Endothelial cell (in vitro differentiated cells): ENCODE measurements around the gene TAS2R42. TPM values are rescaled to one million over a fixed set of nuclear protein-coding genes. Genes with fewer than 3 reads are reported as not detected.

Source experiments
- DNase-seq: peaks from one replicate; pipeline ENCODE4 v3.0.0; 2021; ENCODE audit warnings: low spot score
- H3K27ac Mint-ChIP-seq: one replicate; pipeline ENCODE4 v1.8.0; 2021; ENCODE audit warnings: mixed read lengths, inconsistent platforms; ENCODE audit not compliant: unreplicated experiment
- H3K27me3 Mint-ChIP-seq: one replicate; pipeline ENCODE4 v1.8.0; 2021; ENCODE audit warnings: mild to moderate bottlenecking, moderate library complexity, mixed read lengths, inconsistent platforms; ENCODE audit not compliant: unreplicated experiment
- H3K36me3 Mint-ChIP-seq: one replicate; pipeline ENCODE4 v1.8.0; 2021; ENCODE audit warnings: mild to moderate bottlenecking, low read depth, mixed read lengths, inconsistent platforms; ENCODE audit not compliant: unreplicated experiment
- H3K4me1 Mint-ChIP-seq: one replicate; pipeline ENCODE4 v1.8.0; 2021; ENCODE audit warnings: mild to moderate bottlenecking, mixed read lengths, inconsistent platforms; ENCODE audit not compliant: unreplicated experiment
- H3K4me3 Mint-ChIP-seq: one replicate; pipeline ENCODE4 v1.8.0; 2021; ENCODE audit warnings: mild to moderate bottlenecking, mixed read lengths, inconsistent platforms; ENCODE audit not compliant: unreplicated experiment
- H3K9me3 Mint-ChIP-seq: one replicate; pipeline ENCODE4 v1.8.0; 2021; ENCODE audit warnings: mixed read lengths, inconsistent platforms; ENCODE audit not compliant: unreplicated experiment
- CTCF ChIP-seq: fragments of 200-600 bp; sonication (generic); IDR thresholded peaks from one replicate; pipeline ENCODE4 v1.5.0; 2021; ENCODE audit warnings: antibody characterized with exemption; ENCODE audit not compliant: unreplicated experiment
- total RNA-seq: library from RNA; stranded (reverse); fragmentation: NEBNext Ultra II Directional; extraction: Animal tissue kit (Norgen Biotek cat#: 25700); gene quantifications from one replicate; pipeline ENCODE4 v1.2.1, GENCODE V29; 2021; ENCODE audit not compliant: unreplicated experiment

Gene TAS2R42
- total RNA-seq, 1 donor from 2014 or later = not detected

GRCh38 chr12:11204173-11204572, 17.4 kb upstream of the TAS2R42 start:
- no peak for TF ChIP-seq CTCF

DNA sequence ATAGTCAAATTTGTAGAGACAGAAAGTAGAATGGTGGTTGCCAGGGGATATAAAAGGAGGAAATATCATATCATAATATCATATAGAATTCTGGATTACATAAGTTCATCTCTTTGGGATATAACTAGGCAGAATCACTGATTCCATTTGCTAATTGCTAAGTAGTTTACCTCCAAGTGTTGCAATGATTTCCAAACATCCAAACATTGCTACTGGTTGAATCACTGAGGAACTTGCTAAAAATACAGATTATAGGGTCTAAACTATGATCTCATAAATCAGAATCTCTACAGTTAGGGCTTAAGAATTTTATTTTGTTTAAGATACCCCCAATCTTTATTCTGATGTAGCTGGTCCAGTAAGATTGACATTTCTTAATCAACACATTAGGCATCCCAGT, 16.1 kb upstream of the TAS2R42 start:
- Mint-ChIP-seq H3K4me1 (peaks cover 4% of the 10 kb centered on the region), H3K9me3 (no peaks in the 10 kb centered on the region), H3K27ac (no peak overlapping the region), H3K36me3 (no peaks in the 10 kb centered on the region), H3K27me3 (peaks cover 1% of the 10 kb centered on the region), H3K4me3 (no peak overlapping the region)
- DNase-seq = no peak
- TF ChIP-seq CTCF = no peak

More at GRCh38 chr12:11204173-11204572, 17.4 kb upstream of the TAS2R42 start:
- Mint-ChIP-seq H3K36me3 (no peaks in the 10 kb centered on the region), H3K27me3 (peaks cover 1% of the 10 kb centered on the region), H3K4me1 (peaks cover 4% of the 10 kb centered on the region), H3K27ac (no peak overlapping the region), H3K4me3 (no peak overlapping the region), H3K9me3 (no peaks in the 10 kb centered on the region)
- DNase-seq = no peak

DNA sequence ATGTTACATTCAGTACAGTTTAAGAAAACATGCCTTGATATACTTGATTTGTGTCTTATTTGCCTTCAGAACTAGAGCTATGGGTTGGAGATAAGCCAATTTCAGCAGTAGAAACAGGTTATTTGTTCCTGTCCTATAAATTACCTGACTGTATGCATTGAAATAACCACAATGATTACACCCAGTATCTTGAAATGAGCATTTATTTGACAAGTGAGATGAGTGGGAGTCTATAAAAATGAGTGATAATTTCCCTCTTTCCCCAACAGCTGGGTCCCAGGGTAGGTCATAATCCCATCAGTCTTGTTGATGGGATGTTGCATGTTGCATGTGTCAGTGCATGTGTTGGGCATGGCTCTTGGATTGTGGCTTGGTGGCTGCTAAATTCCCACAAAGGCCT, 3.7 kb downstream of the TAS2R42 start:
- Mint-ChIP-seq H3K27me3 (no peaks in the 10 kb centered on the region), H3K4me3 (no peak overlapping the region), H3K36me3 (no peaks in the 10 kb centered on the region), H3K27ac (no peak overlapping the region), H3K4me1 (no peaks in the 10 kb centered on the region), H3K9me3 (no peaks in the 10 kb centered on the region)
- TF ChIP-seq CTCF = no peak
- no peak for DNase-seq

DNA sequence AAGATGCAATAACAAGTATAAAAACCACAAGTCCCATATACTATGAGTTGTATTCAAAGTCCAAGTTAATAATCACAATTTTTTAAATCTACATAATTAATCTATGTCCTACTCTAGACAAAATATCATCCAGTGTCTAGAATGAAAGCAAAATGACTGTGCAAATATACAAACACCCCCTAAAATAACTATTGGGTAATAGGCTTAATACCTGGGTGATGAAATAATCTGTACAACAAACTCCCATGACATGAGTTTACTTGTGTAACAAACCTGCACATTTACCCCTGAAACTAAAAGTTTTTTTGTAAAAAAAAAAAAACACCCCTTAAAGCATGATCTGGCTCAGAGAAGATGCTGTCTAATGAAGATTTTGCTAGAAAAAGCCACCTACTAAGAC, 4.2 kb downstream of the TAS2R42 start:
- Mint-ChIP-seq H3K4me3 (no peak overlapping the region), H3K27me3 (no peaks in the 10 kb centered on the region), H3K36me3 (no peaks in the 10 kb centered on the region), H3K27ac (no peak overlapping the region), H3K4me1 (no peaks in the 10 kb centered on the region), H3K9me3 (no peaks in the 10 kb centered on the region)
- no peak for TF ChIP-seq CTCF
- DNase-seq = no peak

GRCh38 chr12:11178250-11178649, 8.5 kb downstream of the TAS2R42 start:
- Mint-ChIP-seq H3K27me3 (no peaks in the 10 kb centered on the region), H3K4me3 (no peak overlapping the region), H3K36me3 (no peaks in the 10 kb centered on the region), H3K9me3 (no peaks in the 10 kb centered on the region), H3K4me1 (no peaks in the 10 kb centered on the region), H3K27ac (no peak overlapping the region)
- no peak for TF ChIP-seq CTCF
- DNase-seq = no peak
